ENCODE results near the gene HTT. TPM values are rescaled to one million over a fixed set of nuclear protein-coding genes. Genes with fewer than 3 reads are reported as not detected.

Gene HTT
- total RNA-seq, 1 experiment from 2014 or later, result 64.4 TPM

- Histone ChIP-seq H4K91ac (ENCODE audit: insufficient read length, low read depth, low read length) (no peak overlapping the region), H3K9me3 (ENCODE audit: control insufficient read depth, low read depth, low read length) (no peaks in the 10 kb centered on the region), H2AK5ac (ENCODE audit: insufficient read length, low read length) (no peak overlapping the region), H2AFZ (ENCODE audit: low read length) (no peak overlapping the region), H2BK20ac (ENCODE audit: low read depth, low read length, poor library complexity, severe bottlenecking) (no peak overlapping the region), H4K8ac (replicated peaks; ENCODE audit: insufficient read length, low read depth, low read length) (no peak overlapping the region), H2BK12ac (ENCODE audit: insufficient read length, low read depth, low read length) (no peak overlapping the region), H3K4ac (ENCODE audit: low read depth, low read length) (no peak overlapping the region), H3K27me3 (ENCODE audit: insufficient read depth, low read length) (no peaks in the 10 kb centered on the region), H4K5ac (ENCODE audit: insufficient read length, low read depth, low read length) (no peak overlapping the region), H2BK5ac (ENCODE audit: insufficient read length, low read length) (no peak overlapping the region), H3K56ac (ENCODE audit: insufficient read length, low read depth, low read length) (no peak overlapping the region), H3T11ph (ENCODE audit: low read length) (no peak overlapping the region), H3K23ac (ENCODE audit: insufficient read length, low read depth, low read length) (no peak overlapping the region), H3K9ac (ENCODE audit: extremely low read depth, insufficient read length, low read length) (no peak overlapping the region), H3K79me1 (ENCODE audit: insufficient read depth, low read depth, low read length, poor library complexity, severe bottlenecking) (no peaks in the 10 kb centered on the region), H4K20me1 (ENCODE audit: control insufficient read depth, insufficient read depth, insufficient read length) (no peaks in the 10 kb centered on the region), H3K4me2 (ENCODE audit: insufficient read depth, insufficient read length, low read length) (no peak overlapping the region), H2BK15ac (ENCODE audit: low read depth, low read length) (no peak overlapping the region), H3K18ac (ENCODE audit: insufficient read length, low read depth, low read length) (no peak overlapping the region), H3K23me2 (ENCODE audit: insufficient read length, low read depth, low read length, poor library complexity, severe bottlenecking) (no peaks in the 10 kb centered on the region), H3K79me2 (ENCODE audit: insufficient read depth, low read length) (no peaks in the 10 kb centered on the region), H2BK120ac (ENCODE audit: low read depth, low read length, poor library complexity, severe bottlenecking) (no peak overlapping the region), H3K4me1 (ENCODE audit: insufficient read depth, low read length) (no peaks in the 10 kb centered on the region), H3K14ac (ENCODE audit: insufficient read depth, low read length) (no peak overlapping the region), H3K27ac (ENCODE audit: insufficient read length, low read depth, low read length) (no peak overlapping the region)
- no peaks in the 10 kb centered on the region for H3K4me1 Mint-ChIP-seq
- peaks cover 37 to 91% (median 77%) of the 10 kb centered on the region in 3 experiments; a peak in 6 of 7 replicates for H3K36me3 Mint-ChIP-seq (ENCODE audit: insufficient read depth in 1 of 3, low read depth in 3 of 3)
- no CpG with 5 or more reads among the region's 5 CpGs for WGBS (ENCODE audit: extremely low coverage, insufficient read length, low lambda C conversion rate)
- no peaks in the 10 kb centered on the region for H3K9me3 Mint-ChIP-seq
- H3K27me3 Mint-ChIP-seq (ENCODE audit: low read depth), result no peaks in the 10 kb centered on the region; the same call in 1 of the 2 replicates
- no peak overlapping the region for H3K4me3 Mint-ChIP-seq
- TF ChIP-seq, protein P1, sequence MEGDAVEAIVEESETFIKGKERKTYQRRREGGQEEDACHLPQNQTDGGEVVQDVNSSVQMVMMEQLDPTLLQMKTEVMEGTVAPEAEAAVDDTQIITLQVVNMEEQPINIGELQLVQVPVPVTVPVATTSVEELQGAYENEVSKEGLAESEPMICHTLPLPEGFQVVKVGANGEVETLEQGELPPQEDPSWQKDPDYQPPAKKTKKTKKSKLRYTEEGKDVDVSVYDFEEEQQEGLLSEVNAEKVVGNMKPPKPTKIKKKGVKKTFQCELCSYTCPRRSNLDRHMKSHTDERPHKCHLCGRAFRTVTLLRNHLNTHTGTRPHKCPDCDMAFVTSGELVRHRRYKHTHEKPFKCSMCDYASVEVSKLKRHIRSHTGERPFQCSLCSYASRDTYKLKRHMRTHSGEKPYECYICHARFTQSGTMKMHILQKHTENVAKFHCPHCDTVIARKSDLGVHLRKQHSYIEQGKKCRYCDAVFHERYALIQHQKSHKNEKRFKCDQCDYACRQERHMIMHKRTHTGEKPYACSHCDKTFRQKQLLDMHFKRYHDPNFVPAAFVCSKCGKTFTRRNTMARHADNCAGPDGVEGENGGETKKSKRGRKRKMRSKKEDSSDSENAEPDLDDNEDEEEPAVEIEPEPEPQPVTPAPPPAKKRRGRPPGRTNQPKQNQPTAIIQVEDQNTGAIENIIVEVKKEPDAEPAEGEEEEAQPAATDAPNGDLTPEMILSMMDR (conservative IDR thresholded peaks at IDR 0.05), result no peak
- no peak for DNase-seq
- no peak overlapping the region for H3K27ac Mint-ChIP-seq
Measured at GRCh38 chr4:3134201-3134600, 59.7 kb downstream of the HTT start.
